HG03571 (cell line): ENCODE results near the gene JAK1.

Experiments used
- ATAC-seq: cut with Tn5 transposase; IDR thresholded peaks from one replicate; pipeline ENCODE4 v1.9.1; 2021; ENCODE audit not compliant: unreplicated experiment

The JAK1 gene

GRCh38 chr1:64871256-64871655 lies 95.1 kb downstream of the JAK1 start:
- no peak for ATAC-seq

- no peak for ATAC-seq
These were observed 99.1 kb downstream of the JAK1 start for GRCh38 chr1:64867266-64867665.

GRCh38 chr1:64866689-64867088 lies 99.7 kb downstream of the JAK1 start:
- ATAC-seq: no peak

GRCh38 chr1:64865105-64865757 lies 101.1 kb downstream of the JAK1 start:
- no peak for ATAC-seq

GRCh38 chr1:64864018-64864940 lies 102.1 kb downstream of the JAK1 start:
- peak; percentile 100 for ATAC-seq

GRCh38 chr1:64861611-64862010 lies 104.7 kb downstream of the JAK1 start:
- ATAC-seq: no peak

GRCh38 chr1:64857347-64857746 lies 109.0 kb downstream of the JAK1 start:
- ATAC-seq: no peak

GRCh38 chr1:64856553-64856952 lies 109.8 kb downstream of the JAK1 start:
- no peak for ATAC-seq

- no peak for ATAC-seq
These were observed 110.8 kb downstream of the JAK1 start for GRCh38 chr1:64855557-64855956.

GRCh38 chr1:64854674-64855073 lies 111.7 kb downstream of the JAK1 start:
- ATAC-seq: no peak

- ATAC-seq: no peak
These were observed 114.7 kb downstream of the JAK1 start for GRCh38 chr1:64851664-64852063.

GRCh38 chr1:64850846-64851245 lies 115.5 kb downstream of the JAK1 start:
- no peak for ATAC-seq

- no peak for ATAC-seq
These were observed 116.4 kb downstream of the JAK1 start for GRCh38 chr1:64849942-64850341.

- ATAC-seq: no peak
These were observed 117.5 kb downstream of the JAK1 start for GRCh38 chr1:64848803-64849202.

- ATAC-seq: no peak
These were observed 118.2 kb downstream of the JAK1 start for GRCh38 chr1:64848136-64848535.

- no peak for ATAC-seq
These were observed 118.7 kb downstream of the JAK1 start for GRCh38 chr1:64847666-64848065.

GRCh38 chr1:64846573-64847430 lies 119.5 kb downstream of the JAK1 start:
- ATAC-seq: no peak

- no peak for ATAC-seq
These were observed 120.4 kb downstream of the JAK1 start for GRCh38 chr1:64845831-64846425.

- no peak for ATAC-seq
These were observed 121.7 kb downstream of the JAK1 start for GRCh38 chr1:64844609-64845008.

- no peak for ATAC-seq
These were observed 122.2 kb downstream of the JAK1 start for GRCh38 chr1:64844175-64844574.

GRCh38 chr1:64843675-64844074 lies 122.7 kb downstream of the JAK1 start:
- no peak for ATAC-seq
